H4 (cell line): Measurements from ENCODE around the gene MRPL22. TPM values are rescaled to one million over a fixed set of nuclear protein-coding genes. Genes with fewer than 3 reads are reported as not detected.
"Not testable (repeated sequence)": the region's sequence is repeated elsewhere in the genome, so short reads cannot be mapped to it uniquely, and the experiment has no call there.

Experiments
- DNase-seq: peaks from one replicate; pipeline ENCODE4 v3.0.0-alpha.2; 2015; ENCODE audit warnings: low spot score
- total RNA-seq: library from RNA; depleted of rRNA; stranded (reverse); fragments of >200 nt; shearing (Covaris generic); gene quantifications from 2 replicates; pipeline ENCODE4 v1.2.3, GENCODE V29; 2014

MRPL22 gene
- total RNA-seq, 1 experiment from 2014 or later: 28.2 TPM

DNA sequence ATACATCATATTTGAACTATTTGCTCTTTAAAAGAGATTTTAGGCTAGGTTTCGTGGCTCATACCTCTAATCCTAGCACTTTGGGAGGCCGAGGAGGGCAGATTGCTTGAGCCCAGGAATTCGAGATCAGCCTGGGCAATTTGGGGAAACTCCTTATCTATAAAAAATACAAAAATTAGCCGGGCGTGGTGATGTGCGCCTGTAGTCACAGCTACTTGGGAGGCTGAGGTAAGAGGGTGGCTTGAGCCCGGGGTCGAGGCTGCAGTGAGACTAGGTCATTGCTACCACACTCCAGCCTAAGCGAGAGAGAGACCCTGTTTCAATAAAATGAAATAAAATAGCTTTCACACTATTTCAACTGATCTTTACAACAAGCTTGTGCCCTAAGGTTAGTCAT is 500 bp upstream of the MRPL22 start:
- DNase-seq: no peak

DNA sequence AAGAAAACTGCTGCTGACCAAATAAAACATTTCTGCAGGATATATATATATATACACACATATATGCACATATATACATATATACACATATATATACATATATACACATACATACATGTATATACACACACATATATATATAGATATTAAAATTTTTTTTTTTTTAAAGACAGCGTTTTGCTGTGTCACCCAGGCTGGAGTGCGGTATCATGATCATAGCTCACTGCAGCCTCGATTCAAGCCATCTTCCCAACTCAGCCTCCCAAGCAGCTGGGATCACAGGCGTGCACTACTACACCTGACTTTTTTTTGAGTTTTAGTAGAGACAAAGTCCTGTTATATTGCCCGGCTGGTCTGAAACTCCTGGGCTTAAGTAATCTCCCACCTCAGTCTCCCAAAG is 2.7 kb downstream of the MRPL22 start:
- DNase-seq: no peak

DNA sequence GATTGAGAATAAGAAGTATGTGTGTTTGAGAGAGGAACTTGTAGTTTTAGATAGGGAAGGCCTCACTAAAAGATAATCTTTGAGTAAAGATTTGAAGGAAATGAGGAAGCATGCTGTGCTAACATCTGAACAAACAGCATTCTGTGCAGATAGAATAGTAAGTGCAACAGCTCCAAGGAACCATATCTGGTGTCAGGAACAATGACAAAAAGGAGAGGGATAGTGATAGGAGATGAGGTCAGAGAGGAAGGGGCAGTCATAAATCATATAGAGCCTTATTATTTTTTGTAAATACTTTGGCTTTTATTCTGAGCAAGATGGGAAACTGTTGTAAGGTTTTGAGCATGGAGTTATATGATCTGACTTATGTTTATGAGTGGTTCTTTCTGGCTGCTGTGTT is 3.8 kb downstream of the MRPL22 start:
- DNase-seq: no peak

DNA sequence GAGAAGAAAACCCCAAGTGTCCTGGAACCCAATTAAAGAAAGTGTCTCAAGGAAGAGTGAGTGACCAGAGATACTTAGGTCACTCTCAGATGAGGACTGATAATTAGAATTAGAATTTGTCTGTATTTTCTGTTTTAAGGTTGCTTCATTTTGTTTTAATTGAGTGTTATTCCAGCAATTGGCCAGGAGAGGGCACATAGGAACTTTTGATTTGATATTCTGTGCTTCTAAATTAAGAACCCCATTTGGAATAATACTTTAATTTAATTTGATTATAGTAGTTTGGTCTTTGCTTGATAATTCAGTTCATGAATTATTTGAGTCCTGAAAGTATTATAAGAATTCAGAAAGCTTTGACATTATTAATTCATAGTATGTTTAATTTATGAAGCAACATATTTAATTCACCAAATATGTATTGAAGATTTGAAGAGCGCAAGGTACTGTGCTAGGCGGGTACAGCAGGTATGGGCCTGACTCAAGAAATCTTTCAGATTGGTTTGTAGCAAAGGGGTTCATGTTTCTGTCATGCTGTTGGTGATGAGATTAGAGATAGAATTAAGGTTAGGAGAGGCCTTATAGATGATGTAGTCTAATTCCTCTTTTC is 4.9 kb downstream of the MRPL22 start:
- DNase-seq: no peak

DNA sequence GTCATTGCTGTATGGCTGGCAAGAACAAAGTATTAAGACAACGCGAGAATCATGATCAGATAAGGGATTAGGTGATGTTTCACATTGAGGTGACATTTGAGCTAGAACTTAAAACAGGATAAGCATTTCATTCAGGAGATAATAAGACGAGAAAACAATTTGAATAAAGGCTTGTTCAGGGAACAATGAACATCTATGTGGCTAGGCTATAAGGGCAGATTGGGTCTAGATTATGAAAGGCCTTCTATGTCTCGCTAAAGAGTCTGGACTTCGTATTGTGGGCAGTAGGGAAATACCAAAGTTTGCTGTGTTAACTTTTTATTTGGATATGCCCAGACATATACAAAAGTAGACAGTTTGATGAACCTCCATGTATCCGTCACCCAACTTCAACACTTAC is 6.9 kb downstream of the MRPL22 start:
- DNase-seq: no peak

DNA sequence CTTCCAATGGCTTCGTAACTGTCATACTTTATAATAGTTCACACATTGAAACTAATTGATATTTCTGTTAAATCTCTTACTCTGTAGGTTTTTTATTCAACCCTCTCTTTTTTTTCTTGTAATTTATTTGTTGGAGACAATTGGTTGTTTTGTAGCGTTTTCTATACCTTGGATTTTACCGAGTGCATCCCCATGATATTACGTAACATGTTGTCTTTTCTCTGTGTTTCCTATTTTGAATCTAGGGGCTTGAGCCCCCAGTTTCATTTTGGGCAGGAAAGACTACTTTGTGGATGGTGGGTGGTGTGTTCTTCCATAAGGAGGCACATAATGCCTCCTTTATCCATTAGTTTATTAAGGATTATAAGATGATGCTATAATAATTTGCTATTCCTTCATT is 7.4 kb downstream of the MRPL22 start:
- DNase-seq: no peak

DNA sequence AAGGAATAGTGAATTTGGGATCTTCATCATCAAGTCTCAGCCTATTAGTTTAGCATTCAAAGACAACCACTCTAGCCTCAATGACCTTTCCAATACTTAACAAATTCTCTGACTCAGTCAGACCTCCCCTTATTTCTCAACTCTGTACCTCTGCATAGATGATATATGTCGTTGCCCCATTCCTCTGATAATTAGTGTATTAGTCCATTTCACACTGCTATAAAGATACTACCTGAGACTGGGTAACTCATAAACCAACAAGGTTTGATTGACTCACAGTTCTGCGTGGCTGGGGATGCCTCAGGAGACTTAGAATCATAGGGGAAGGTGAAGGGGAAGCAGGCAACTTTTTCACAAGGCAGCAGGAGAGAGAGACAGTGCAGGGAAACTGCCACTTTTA is 8.9 kb downstream of the MRPL22 start:
- DNase-seq: no peak

DNA sequence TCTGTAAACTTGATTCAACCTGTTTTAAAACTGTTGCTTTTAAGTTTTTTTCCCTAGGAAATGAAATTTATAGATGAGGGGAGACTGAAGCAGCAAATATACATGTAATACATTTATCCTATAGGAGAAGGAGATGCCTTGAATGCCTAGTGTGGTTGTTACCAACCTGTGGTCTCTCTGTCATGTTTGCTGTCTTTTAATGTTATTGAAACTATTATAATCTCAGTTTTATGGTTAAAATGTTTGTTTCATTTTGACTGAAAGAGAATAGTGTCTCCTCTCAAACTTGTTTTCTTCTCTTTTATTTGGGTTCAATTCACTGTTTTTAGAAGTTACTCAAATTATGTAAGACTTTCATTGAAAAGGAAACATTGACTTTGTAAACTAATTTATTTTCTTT is 15.8 kb downstream of the MRPL22 start:
- DNase-seq: no peak

DNA sequence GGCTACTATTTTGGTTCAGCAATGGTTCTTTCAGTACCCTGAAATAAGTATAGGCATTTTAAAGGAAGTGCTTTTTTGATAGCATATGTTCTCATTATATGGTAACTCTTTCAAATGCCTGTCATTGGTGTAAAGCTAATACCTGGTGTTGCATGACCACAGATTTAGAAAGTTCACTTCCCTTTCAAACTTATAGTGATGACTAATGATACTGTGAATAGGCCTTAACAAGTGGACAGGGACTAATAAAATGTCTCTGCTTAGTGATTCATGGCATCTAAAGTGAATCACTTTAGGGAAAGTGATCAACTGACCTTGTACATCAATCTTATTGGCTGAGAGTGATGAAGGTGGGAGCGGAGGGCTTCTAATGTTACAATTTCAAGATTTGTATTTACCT is 21.6 kb downstream of the MRPL22 start:
- DNase-seq: no peak

DNA sequence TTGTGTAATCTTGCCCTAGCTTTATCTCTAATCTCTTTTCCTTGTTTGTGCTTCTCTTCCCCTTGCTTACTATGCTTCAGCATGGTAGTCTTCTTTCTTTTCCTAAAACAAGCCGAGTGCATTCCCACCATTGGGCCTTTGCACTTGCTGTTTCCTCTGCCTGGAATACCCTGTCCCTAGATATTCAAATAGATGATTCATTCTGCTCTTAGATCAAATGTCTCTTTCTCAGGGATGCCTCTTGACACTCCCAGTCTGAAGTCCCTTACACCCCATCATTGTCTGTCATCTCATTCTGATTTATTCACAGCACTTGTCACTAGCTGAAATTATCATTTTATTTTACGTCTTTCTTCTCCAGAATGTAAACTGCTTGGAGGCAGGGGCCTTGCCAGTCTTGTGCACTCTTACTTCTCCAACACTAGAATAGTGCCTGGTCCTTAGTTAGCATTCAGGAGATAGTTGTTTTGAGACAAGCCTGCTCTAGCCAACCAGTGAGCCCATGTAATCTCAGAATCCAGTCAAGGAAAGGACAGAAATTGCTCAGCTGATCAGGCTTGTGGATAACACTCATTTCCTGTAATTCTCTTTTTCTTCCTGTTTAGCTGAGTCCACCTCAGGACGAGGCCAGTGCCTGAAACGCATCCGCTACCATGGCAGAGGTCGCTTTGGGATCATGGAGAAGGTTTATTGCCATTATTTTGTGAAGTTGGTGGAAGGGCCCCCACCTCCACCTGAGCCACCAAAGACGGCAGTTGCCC is 25.4 kb downstream of the MRPL22 start:
- no peak for DNase-seq

DNA sequence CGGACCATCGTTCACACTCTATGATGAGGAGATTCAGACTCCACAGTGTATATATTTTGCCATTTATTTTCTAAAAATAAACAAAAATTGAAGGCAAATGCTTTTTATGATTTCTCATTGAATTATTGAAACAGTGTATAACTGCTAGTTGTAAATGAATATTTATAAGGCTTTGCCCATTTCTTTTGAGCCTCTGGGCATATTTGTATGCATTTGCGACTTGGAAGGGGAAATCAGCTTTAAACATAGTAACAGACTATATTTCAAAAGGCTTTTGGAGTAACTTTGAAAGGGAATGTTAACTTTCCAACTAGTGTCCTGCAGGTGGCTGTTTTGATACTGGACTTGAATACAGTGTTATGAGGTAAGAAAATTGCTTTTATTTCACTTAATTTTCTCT is 26.0 kb downstream of the MRPL22 start:
- no peak for DNase-seq

DNA sequence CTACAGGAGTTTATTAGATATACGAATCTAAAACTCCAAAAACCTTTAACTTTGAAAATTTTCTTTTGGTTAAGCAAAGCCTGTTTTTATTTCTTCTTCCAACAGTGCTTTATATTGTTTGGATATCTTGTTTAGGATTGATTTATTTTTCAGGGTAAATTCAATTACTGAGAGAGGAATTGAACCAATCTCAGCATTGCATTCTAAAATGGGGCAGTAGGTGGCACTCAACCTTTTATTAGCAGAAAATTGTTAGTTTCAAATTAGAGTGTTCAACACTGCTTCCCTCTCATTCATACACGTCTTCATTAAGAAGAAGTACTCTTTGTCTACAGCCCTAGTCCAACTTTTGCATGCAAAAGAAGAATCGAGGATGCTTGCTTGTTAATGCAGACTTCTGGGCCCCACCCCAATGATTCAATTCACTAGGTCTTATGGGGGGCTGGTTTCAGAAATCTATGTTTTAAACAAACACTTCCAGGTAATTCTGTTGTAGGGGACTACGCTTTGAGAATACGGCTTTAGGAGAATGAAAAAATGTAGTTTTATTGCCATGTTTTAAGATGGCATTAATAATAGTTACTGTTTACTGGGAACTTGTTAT is 26.6 kb downstream of the MRPL22 start:
- DNase-seq: no peak

DNA sequence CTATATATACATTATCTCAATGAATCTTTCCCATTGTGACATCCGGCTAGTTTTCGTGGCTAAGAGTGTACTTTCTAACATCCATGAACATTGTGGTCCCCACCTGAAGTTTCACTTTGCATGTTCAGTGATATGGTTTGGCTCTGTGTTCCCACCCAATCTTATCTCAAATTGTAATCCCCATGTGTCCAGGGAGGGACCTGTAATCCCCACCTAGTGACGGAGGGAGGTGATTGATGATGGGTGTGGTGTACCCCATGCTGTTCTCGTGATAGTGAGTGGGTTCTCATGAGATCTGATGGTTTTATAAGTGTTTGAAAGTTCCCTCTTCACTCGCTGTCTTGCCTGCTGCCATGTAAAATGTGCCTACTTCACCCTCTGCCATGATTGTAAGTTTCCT is 28.1 kb downstream of the MRPL22 start:
- no peak for DNase-seq

DNA sequence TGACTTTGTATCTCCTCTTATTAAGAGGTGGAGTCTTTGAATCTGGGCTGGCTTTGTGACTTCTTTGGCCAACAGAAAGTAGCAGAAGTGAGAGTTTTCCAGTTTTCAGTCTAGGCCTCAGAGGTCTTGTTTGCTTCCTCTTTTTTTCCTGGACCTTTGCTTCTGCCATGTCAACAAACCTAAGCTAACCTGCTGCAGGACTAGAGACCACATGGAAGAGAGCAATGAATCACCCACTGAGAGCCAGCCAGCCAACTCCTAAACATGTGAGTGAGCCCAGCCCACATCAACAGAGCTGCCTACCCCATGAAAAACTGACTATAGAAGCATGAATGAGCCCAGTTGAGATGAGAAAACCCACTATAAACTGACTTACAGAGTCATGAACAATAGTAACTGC is 29.9 kb downstream of the MRPL22 start:
- DNase-seq: no peak

DNA sequence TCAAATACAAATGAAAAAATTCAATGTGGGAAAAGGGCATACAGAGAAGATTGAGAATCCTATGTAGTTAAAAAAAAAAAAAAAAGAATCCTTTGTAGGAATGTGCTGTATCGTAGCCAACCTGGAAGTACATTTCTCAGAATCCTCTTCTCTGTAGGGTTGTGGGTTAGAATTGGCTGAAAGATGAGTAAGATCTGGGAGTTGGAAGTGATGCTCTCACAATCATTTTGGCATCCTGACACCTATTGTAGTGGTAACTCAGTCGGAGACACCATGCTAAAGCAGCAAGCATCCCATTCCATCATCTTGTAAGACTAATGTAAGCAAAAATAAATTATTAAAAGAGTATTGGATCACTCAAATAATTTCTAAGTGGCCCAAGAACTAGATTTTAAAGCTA is 30.6 kb downstream of the MRPL22 start:
- no peak for DNase-seq

DNA sequence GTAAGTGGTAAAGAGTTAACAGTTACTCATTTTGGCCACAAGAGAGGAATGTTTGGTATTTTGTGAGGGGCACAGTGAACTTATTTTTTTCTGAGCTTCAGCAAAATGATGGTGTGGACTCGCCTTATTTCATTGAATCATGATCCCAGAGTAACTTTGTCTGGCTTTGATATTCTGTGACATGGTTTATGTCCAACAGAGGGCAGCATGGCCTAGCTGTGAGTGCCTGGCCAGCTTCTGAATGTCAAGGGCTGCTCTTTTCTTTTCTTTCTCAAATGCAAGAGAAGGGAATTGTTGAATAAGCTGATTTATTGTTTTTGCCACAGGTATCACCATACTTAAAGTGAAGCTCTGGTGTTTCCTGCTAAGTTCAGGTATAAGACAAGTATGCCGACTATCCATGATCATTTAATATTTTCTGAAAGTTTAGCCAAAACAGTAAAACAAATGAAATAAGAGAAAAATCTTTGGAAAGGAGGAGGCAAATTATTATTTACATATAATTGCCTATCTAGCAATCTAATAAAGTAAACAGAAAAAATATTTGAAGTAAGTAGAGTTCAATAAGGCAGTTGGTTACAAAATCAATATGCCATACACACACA is 31.7 kb downstream of the MRPL22 start:
- DNase-seq: peak; percentile 25

DNA sequence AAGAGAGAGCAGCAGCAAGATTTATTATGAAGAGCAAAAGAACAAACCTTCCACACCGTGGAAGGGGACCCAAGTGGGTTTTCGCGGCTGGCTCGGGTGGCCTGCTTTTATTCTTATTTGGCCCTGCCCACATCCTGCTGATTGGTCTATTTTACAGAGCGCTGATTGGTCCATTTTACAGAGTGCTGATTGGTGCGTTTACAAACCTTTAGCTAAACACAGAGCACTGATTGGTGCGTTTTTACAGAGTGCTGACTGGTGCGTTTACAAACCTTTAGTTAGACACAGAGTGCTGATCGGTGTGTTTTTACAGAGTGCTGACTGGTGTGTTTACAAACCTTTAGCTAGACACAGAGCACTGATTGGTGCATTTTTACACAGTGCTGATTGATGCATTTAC is 35.2 kb downstream of the MRPL22 start:
- not testable (repeated sequence) for DNase-seq

DNA sequence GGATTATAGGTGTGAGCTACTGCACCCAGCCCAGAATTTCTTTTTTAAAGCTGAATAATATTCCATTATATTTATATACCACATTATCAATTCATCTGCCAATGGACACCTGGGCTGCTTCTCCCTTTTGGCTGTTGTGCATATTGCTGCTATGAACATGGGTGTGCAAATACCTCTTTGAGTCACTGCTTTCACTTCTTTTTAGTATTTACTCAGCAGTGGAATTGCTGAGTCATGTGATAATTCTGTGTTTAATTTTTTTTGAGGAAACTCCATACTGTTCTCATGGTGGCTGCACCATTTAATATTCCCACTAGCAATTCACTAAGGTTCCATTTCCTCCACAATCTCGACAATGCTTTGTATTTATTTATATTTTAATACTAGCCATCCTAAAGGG is 36.5 kb downstream of the MRPL22 start:
- DNase-seq: no peak

DNA sequence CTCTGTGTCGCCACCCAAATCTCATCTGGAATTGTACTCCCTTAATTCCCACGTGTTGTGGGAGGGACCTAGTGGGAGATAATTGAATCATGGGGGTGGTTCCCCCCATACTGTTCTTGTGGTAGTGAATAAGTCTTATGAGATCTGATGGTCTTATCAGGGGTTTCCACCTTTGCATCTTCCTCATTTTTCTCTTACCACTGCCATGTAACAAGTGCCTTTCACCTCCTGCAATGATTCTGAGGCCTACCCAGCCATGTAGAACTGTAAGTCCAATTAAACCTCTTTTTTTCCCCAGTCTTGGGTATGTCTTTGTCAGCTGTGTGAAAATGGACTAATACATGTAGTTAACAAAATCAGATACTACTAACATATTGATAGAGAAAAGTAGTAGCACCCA is 37.4 kb downstream of the MRPL22 start:
- not testable (repeated sequence) for DNase-seq

DNA sequence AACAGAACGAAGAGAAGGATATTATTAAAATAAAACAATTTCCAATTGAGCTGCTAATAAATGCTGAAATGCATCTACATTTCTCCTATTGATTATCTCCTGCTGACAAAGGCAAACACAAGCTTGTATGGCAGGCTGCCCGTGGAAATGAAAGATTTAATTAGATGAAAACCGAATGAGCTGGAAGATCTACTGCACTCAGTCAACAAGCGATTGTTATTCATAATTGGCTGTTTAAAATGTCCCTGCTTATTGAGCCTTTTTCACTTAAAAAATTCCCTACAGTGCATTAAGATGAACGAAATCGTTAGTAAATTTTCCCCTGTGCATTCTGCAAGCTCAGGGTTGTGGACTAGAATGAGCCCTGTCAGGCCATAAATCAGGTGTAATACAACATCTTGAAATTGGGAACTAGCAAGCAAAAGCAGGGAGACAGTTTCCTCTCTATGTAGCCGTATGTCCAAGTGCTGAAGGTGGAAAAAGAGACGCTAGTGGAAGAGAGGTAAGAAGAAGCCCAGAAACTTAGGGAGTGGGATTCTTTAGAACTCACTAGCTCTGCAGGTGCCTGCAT is 44.2 kb downstream of the MRPL22 start:
- DNase-seq: no peak

DNA sequence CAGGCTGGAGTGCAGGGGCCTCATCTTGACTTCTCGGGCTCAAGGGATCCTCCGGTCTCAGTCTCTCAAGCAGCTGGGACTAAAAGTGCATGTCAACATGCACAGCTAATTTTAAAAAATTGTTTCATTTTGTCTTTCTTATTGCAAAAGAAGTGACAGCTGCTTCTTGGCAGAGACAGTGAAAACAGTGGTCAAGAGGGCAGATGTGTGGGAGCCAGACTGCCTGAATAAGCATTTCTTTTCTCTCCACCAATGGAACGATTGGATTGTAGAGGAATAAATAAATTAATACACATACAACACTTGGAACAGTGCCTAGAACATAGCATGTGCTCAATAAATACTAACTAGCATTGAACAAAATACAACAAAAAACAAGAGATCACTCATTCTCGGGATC is 45.3 kb downstream of the MRPL22 start:
- DNase-seq: no peak

DNA sequence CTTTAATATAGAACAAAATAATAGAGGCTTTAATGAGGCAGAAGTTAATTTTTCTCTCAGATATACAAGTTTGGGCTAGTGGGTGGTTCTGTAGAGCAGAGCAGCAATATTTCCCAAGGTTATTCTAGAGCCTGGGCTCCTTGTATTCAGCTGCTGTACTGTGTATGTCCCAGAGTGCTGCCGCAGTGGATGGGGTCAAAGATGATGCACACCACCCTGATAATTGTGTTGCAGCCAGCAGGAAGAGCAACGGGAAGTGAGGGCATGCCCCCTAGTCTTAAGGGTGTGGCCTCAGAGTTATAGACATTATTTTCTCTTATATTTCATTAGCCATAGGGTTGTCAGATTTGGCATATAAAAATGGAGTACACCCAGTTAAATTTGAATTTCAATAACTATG is 48.8 kb downstream of the MRPL22 start:
- no peak for DNase-seq

DNA sequence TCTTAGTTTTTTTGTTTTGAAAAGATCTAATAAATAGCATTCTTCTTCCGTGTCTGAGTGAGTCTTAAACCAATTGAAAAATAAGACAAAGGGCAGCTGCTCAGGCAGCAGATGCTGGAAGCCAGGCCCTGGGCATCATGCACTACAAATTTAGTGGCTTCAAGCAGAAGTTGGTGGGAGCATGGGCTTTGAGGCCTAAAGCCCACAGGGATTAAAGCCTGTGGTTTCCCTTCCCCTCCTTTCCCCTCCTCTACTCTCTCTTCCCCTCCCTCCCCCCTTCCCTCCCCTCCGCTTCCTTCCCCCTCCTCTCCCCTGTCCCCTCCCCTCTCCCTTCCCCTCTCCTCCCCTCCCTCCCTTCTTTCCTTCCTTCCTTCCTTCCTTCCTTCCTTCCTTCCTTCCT is 52.6 kb downstream of the MRPL22 start:
- no peak for DNase-seq
